Measurements from ENCODE around the gene EBF4. TPM values are rescaled to one million over a fixed set of nuclear protein-coding genes. Genes with fewer than 3 reads are reported as not detected.

The EBF4 gene
- total and polyA plus RNA-seq, 10 of the 15 experiments (the other 5 are each of a cell fraction or from before 2014, with no cell fraction given), result 0.13 TPM; not detected in 9

GRCh38 chr20:2691663-2692035 lies 931 bp upstream of the EBF4 start:
- BruUV-seq (replicated peaks), result no TSS peak

More at GRCh38 chr20:2691663-2692035, 931 bp upstream of the EBF4 start:
- no peaks in the 10 kb centered on the region for H3K9me3 ChIP-seq (replicated peaks; ENCODE audit: control insufficient read depth, insufficient read depth, low read length)
- DNase-seq (ENCODE audit: low read depth, low spot score) (no peak), ATAC-seq (no peak), FAIRE-seq (no peak)
- WGBS (ENCODE audit: insufficient coverage, insufficient replicate concordance, low lambda C conversion rate, missing lambda C conversion rate), result 70% methylated on average over 10 of the region's 10 CpGs
- ChIA-PET RAD21 (ENCODE audit: unreplicated experiment) (no interaction called here), POLR2A (no interaction called here), SMC1A (ENCODE audit: uncharacterized antibody, unreplicated experiment) (no interaction called here), CTCF (no interaction called here)
- H3K27ac ChIP-seq (ENCODE audit: control insufficient read depth, insufficient read depth), result no peak overlapping the region
- H3K4me2 ChIP-seq (ENCODE audit: control insufficient read depth, insufficient read depth), result no peak overlapping the region
- H3K79me2 ChIP-seq (ENCODE audit: control insufficient read depth, insufficient read depth, low read length), result no peaks in the 10 kb centered on the region
- TF ChIP-seq SMAD1 (IDR thresholded peaks at IDR 0.05; ENCODE audit: low read depth, partially characterized antibody) (no peak), CREM (IDR thresholded peaks at IDR 0.05; ENCODE audit: low read depth) (no peak), RCOR1 (conservative IDR thresholded peaks at IDR 0.05; ENCODE audit: low read depth, low read length) (no peak), SUZ12 (IDR thresholded peaks at IDR 0.05; ENCODE audit: unreplicated experiment) (no peak), E2F8 (IDR thresholded peaks at IDR 0.05; ENCODE audit: low read depth, partially characterized antibody) (no peak), IRF4 (IDR thresholded peaks at IDR 0.05; ENCODE audit: low read depth, low read length) (no peak)
- intact Hi-C loops (cut with micrococcal nuclease; ENCODE audit: unreplicated experiment), result no loop called here
- no peaks in the 10 kb centered on the region for H4K20me1 ChIP-seq (ENCODE audit: control insufficient read depth, insufficient read depth)
- H3K36me3 ChIP-seq (ENCODE audit: control insufficient read depth in 2 of 2, insufficient read depth in 2 of 2, low read length in 1 of 2), result no peaks in the 10 kb centered on the region
- no peak overlapping the region for H3K4me3 ChIP-seq
- H3K27me3 ChIP-seq (replicated peaks in 1 of 2; ENCODE audit: control insufficient read depth in 2 of 2, insufficient read depth in 2 of 2, low read length in 1 of 2), result peaks cover 10 to 26% of the 10 kb centered on the region in 2 experiments
- H2AFZ ChIP-seq (ENCODE audit: control insufficient read depth, low read depth, low read length), result no peak overlapping the region
- no peaks in the 10 kb centered on the region for H3K4me1 ChIP-seq (ENCODE audit: control insufficient read depth, insufficient read depth, low read length)
- in situ Hi-C loops (cut with MboI), result no loop called here
- no peak overlapping the region for H3K9ac ChIP-seq (ENCODE audit: control insufficient read depth, insufficient read depth, low read length)

Measured in GM12878 (cell line).